Karpas-422 (cell line): Measurements from ENCODE around the gene CD109. TPM values are rescaled to one million over a fixed set of nuclear protein-coding genes. Genes with fewer than 3 reads are reported as not detected.
"Not testable (repeated sequence)": the region's sequence is repeated elsewhere in the genome, so short reads cannot be mapped to it uniquely, and the experiment has no call there.

ENCODE experiments used
- DNase-seq: peaks from one replicate; pipeline ENCODE4 v3.0.0-alpha.2; 2015
- H2AFZ ChIP-seq: fragments of 200-600 bp; sonication (generic); 2 replicates; pipeline ENCODE4 v1.6.1; 2014; ENCODE audit warnings: antibody characterized with exemption, low read length, mixed read lengths
- H3K27ac ChIP-seq: fragments of 200-600 bp; sonication (generic); 2 replicates; pipeline ENCODE4 v1.5.1; 2014; ENCODE audit warnings: mild to moderate bottlenecking, low read length, moderate library complexity
- H3K27me3 ChIP-seq: fragments of 200-600 bp; sonication (generic); 2 replicates; pipeline ENCODE4 v1.6.1; 2014; ENCODE audit warnings: low read length, mixed read lengths
- H3K36me3 ChIP-seq: fragments of 200-600 bp; sonication (generic); 2 replicates; pipeline ENCODE4 v1.6.1; 2014; ENCODE audit warnings: low read length, mixed read lengths; ENCODE audit not compliant: insufficient read depth
- H3K4me1 ChIP-seq: fragments of 200-600 bp; sonication (generic); 2 replicates; pipeline ENCODE4 v1.6.1; 2014; ENCODE audit warnings: mild to moderate bottlenecking, low read length, mixed read lengths
- H3K4me2 ChIP-seq: fragments of 200-600 bp; sonication (generic); 2 replicates; pipeline ENCODE4 v1.6.1; 2014; ENCODE audit warnings: low read length, low read depth, mild to moderate bottlenecking; ENCODE audit not compliant: poor library complexity, severe bottlenecking
- H3K4me3 ChIP-seq: fragments of 200-600 bp; sonication (generic); 2 replicates; pipeline ENCODE4 v1.5.1; 2014; ENCODE audit warnings: mild to moderate bottlenecking, antibody characterized with exemption, low read length, mixed read lengths
- H3K79me2 ChIP-seq: fragments of 200-600 bp; sonication (generic); 2 replicates; pipeline ENCODE4 v1.6.1; 2014; ENCODE audit warnings: mild to moderate bottlenecking, low read length, mixed read lengths
- H3K9ac ChIP-seq: fragments of 200-600 bp; sonication (generic); 2 replicates; pipeline ENCODE4 v1.6.0; 2014; ENCODE audit warnings: low read length
- H3K9me2 ChIP-seq: fragments of 200-600 bp; sonication (generic), shearing (Covaris generic); replicated peaks from 2 replicates; pipeline ENCODE4 v1.6.0; 2014; ENCODE audit warnings: mild to moderate bottlenecking, low read length, moderate library complexity; ENCODE audit not compliant: insufficient read depth
- H3K9me3 ChIP-seq: fragments of 300-700, 200-600 bp; sonication (generic); 2 replicates; pipeline ENCODE4 v1.6.1; 2014; ENCODE audit warnings: low read length, mixed read lengths
- H4K20me1 ChIP-seq: fragments of 200-600 bp; sonication (generic); 2 replicates; pipeline ENCODE4 v1.6.1; 2014; ENCODE audit warnings: mild to moderate bottlenecking, antibody characterized with exemption, low read length, low read depth; ENCODE audit not compliant: insufficient read depth
- total RNA-seq: library from RNA; depleted of rRNA; stranded (reverse); fragments of >200 nt; shearing (Covaris generic); gene quantifications from 2 replicates; pipeline ENCODE4 v1.2.3, GENCODE V29; 2014; ENCODE audit warnings: low replicate concordance

CD109 gene
- total RNA-seq, 1 experiment from 2014 or later: 0.22 TPM

GRCh38 chr6:73796881-73797280, 100.9 kb downstream of the CD109 start:
- Histone ChIP-seq H4K20me1 (no peaks in the 10 kb centered on the region), H2AFZ (no peak overlapping the region), H3K27me3 (no peaks in the 10 kb centered on the region), H3K4me2 (no peak overlapping the region), H3K9me2 (no peaks in the 10 kb centered on the region), H3K4me3 (no peak overlapping the region), H3K4me1 (no peaks in the 10 kb centered on the region), H3K27ac (no peak overlapping the region), H3K9me3 (no peaks in the 10 kb centered on the region), H3K9ac (no peak overlapping the region), H3K36me3 (no peaks in the 10 kb centered on the region), H3K79me2 (no peaks in the 10 kb centered on the region)
- DNase-seq: no peak

- Histone ChIP-seq H3K27me3 (no peaks in the 10 kb centered on the region), H2AFZ (no peak overlapping the region), H3K9me2 (no peaks in the 10 kb centered on the region), H3K4me3 (no peak overlapping the region), H4K20me1 (no peaks in the 10 kb centered on the region), H3K27ac (no peak overlapping the region), H3K79me2 (no peaks in the 10 kb centered on the region), H3K9ac (no peak overlapping the region), H3K4me2 (no peak overlapping the region), H3K36me3 (no peaks in the 10 kb centered on the region), H3K4me1 (no peaks in the 10 kb centered on the region), H3K9me3 (no peaks in the 10 kb centered on the region)
- DNase-seq: no peak
These were observed 101.9 kb downstream of the CD109 start for GRCh38 chr6:73797861-73798260.

- Histone ChIP-seq H3K9me2 (no peaks in the 10 kb centered on the region), H3K4me2 (no peak overlapping the region), H3K27ac (no peak overlapping the region), H3K9me3 (no peaks in the 10 kb centered on the region), H3K4me1 (no peaks in the 10 kb centered on the region), H3K79me2 (no peaks in the 10 kb centered on the region), H3K27me3 (no peaks in the 10 kb centered on the region), H3K36me3 (no peaks in the 10 kb centered on the region), H3K4me3 (no peak overlapping the region), H4K20me1 (no peaks in the 10 kb centered on the region), H2AFZ (no peak overlapping the region), H3K9ac (no peak overlapping the region)
- no peak for DNase-seq
These were observed 102.6 kb downstream of the CD109 start for GRCh38 chr6:73798592-73798991.

DNA sequence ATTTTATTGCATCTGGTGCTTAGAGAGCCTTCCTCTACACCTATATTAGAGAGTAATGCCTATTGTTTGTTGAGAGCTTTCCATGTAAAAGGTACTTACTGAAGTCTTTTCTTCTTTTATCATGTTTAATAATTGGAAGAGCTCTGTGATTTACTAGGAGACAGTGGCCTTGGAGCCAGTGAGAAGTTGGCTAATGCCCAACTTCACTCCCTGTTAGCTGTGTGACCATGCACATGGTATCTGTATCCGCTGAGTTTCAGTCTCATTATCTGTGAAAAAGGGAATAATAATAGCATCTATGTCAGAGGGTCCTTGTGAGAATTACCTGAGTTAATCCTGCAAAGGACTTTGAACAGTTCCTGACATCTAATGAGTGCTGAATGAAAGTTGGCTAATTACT, 105.0 kb downstream of the CD109 start:
- H3K27ac ChIP-seq: no peak overlapping the region
- DNase-seq: no peak
- H3K36me3 ChIP-seq: no peaks in the 10 kb centered on the region
- H3K27me3 ChIP-seq: no peaks in the 10 kb centered on the region
- H3K9ac ChIP-seq: no peak overlapping the region
- H3K4me2 ChIP-seq: no peak overlapping the region
- H3K4me3 ChIP-seq: no peak overlapping the region
- H3K9me3 ChIP-seq: no peaks in the 10 kb centered on the region
- H3K9me2 ChIP-seq: no peaks in the 10 kb centered on the region
- no peak overlapping the region for H2AFZ ChIP-seq
- no peaks in the 10 kb centered on the region for H4K20me1 ChIP-seq
- no peaks in the 10 kb centered on the region for H3K79me2 ChIP-seq
- no peaks in the 10 kb centered on the region for H3K4me1 ChIP-seq

- DNase-seq: no peak
- no peak overlapping the region for H3K4me2 ChIP-seq
- H4K20me1 ChIP-seq: no peaks in the 10 kb centered on the region
- H3K27ac ChIP-seq: no peak overlapping the region
- no peaks in the 10 kb centered on the region for H3K36me3 ChIP-seq
- no peaks in the 10 kb centered on the region for H3K27me3 ChIP-seq
- H3K79me2 ChIP-seq: no peaks in the 10 kb centered on the region
- H3K4me3 ChIP-seq: no peak overlapping the region
- H3K9me3 ChIP-seq: no peaks in the 10 kb centered on the region
- no peaks in the 10 kb centered on the region for H3K9me2 ChIP-seq
- H3K9ac ChIP-seq: no peak overlapping the region
- H2AFZ ChIP-seq: no peak overlapping the region
- no peaks in the 10 kb centered on the region for H3K4me1 ChIP-seq
These were observed 105.8 kb downstream of the CD109 start for GRCh38 chr6:73801652-73802268.

DNA sequence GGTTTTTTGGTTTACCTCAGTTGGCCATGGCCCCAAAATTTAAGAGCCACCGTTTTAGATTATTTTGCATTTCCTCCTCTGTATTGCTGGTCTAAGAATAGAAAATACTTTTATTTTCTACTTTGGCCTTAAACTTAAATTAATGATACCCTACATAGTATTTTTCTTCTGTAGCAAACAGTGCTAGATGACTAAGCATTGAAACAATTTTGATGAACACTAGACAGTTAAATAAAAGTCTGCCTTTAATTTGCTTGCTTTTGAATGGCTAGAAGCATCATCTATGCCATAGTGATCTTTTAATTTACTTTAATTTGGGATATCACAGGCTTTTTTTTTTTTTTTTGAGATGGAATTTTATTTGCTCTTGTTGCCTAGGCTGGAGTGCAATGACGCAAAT, 106.4 kb downstream of the CD109 start:
- no peak for DNase-seq
- H2AFZ ChIP-seq: no peak overlapping the region
- no peak overlapping the region for H3K4me2 ChIP-seq
- H3K27me3 ChIP-seq: no peaks in the 10 kb centered on the region
- no peak overlapping the region for H3K4me3 ChIP-seq
- H3K9me3 ChIP-seq: no peaks in the 10 kb centered on the region
- no peak overlapping the region for H3K9ac ChIP-seq
- H3K27ac ChIP-seq: no peak overlapping the region
- no peaks in the 10 kb centered on the region for H4K20me1 ChIP-seq
- no peaks in the 10 kb centered on the region for H3K36me3 ChIP-seq
- H3K9me2 ChIP-seq: no peaks in the 10 kb centered on the region
- H3K4me1 ChIP-seq: no peaks in the 10 kb centered on the region
- H3K79me2 ChIP-seq: no peaks in the 10 kb centered on the region

DNA sequence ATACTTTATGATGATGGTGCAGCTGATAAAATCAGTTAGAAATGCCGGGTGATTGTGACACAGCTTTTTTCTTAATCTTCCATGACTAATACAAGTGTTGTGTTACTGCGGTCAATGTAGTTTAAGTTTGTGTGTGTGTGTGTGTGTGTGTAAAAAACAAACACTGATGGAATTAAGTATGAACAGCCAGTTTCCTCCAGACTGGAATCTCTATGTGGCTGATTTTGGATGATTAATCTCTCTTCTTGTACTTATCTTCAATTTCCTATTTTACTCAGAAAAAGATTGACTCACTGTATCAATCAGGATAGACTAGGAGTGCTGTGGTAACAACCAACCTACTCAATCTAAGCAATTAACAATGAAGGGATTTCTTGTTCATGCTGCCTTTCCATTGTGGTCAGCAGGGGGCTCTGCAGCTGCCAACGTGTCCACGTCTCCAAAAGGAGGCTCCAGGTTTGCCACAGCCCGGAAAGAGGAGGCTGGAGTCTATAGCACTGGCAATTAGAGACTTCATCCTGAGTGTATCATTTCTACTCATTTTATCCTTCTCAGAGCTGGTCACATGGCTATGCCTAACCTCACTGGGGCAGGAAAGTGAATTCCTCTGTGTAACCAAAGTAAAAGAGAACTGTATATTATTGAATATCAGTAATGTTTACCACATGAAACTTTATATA, 107.7 kb downstream of the CD109 start:
- Histone ChIP-seq H3K9ac (no peak overlapping the region), H3K4me3 (no peak overlapping the region)

DNA sequence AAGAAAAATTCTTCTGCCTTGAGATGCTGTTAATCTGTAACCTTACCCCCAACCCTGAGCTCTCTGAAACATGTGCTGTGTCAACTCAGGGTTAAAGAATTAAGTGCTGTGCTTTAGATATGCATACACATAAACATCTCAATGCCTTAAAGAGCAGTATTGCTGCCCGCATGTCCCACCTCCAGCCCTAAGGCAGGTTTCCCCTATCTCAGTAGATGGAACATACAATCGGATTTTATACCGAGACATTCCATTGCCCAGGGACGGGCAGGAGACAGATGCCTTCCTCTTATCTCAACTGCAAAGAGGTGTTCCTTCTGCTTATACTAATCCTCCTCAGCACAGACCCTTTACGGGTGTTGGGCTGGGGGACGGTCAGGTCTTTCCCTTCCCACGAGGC, 109.2 kb downstream of the CD109 start:
- H3K4me3 ChIP-seq, H3K9me3 ChIP-seq, H3K4me1 ChIP-seq, H3K27me3 ChIP-seq, DNase-seq, H3K9me2 ChIP-seq, H3K36me3 ChIP-seq, H3K4me2 ChIP-seq, H3K79me2 ChIP-seq, H2AFZ ChIP-seq, H4K20me1 ChIP-seq, H3K9ac ChIP-seq, H3K27ac ChIP-seq: not testable (repeated sequence)

More for the DNA sequence above, 107.7 kb downstream of the CD109 start:
- H3K79me2 ChIP-seq: no peaks in the 10 kb centered on the region
- peak; percentile 49 for DNase-seq
- H3K36me3 ChIP-seq: no peaks in the 10 kb centered on the region
- H3K27me3 ChIP-seq: no peaks in the 10 kb centered on the region
- H4K20me1 ChIP-seq: no peaks in the 10 kb centered on the region
- no peaks in the 10 kb centered on the region for H3K9me2 ChIP-seq
- no peaks in the 10 kb centered on the region for H3K4me1 ChIP-seq
- H2AFZ ChIP-seq: no peak overlapping the region
- H3K27ac ChIP-seq: no peak overlapping the region
- H3K4me2 ChIP-seq: no peak overlapping the region
- H3K9me3 ChIP-seq: no peaks in the 10 kb centered on the region
